ENCODE measurements around the gene GALNTL6. TPM values are rescaled to one million over a fixed set of nuclear protein-coding genes. Genes with fewer than 3 reads are reported as not detected.

The GALNTL6 gene
- total and polyA plus RNA-seq, 2 experiments from 2014 or later, result 0.38 to 0.40 TPM

- TF ChIP-seq, protein P1, sequence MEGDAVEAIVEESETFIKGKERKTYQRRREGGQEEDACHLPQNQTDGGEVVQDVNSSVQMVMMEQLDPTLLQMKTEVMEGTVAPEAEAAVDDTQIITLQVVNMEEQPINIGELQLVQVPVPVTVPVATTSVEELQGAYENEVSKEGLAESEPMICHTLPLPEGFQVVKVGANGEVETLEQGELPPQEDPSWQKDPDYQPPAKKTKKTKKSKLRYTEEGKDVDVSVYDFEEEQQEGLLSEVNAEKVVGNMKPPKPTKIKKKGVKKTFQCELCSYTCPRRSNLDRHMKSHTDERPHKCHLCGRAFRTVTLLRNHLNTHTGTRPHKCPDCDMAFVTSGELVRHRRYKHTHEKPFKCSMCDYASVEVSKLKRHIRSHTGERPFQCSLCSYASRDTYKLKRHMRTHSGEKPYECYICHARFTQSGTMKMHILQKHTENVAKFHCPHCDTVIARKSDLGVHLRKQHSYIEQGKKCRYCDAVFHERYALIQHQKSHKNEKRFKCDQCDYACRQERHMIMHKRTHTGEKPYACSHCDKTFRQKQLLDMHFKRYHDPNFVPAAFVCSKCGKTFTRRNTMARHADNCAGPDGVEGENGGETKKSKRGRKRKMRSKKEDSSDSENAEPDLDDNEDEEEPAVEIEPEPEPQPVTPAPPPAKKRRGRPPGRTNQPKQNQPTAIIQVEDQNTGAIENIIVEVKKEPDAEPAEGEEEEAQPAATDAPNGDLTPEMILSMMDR (conservative IDR thresholded peaks at IDR 0.05; ENCODE audit: low read depth in 2 of 2), result no peak
These were observed 1144.0 kb downstream of the GALNTL6 start (continued) for GRCh38 chr4:172957216-172957615.

GRCh38 chr4:172962564-172963353, 1149.6 kb downstream of the GALNTL6 start:
- no peaks in the 10 kb centered on the region; the same call in 2 of the 3 replicates for H3K4me1 Mint-ChIP-seq
- Histone ChIP-seq H3K9me2 (ENCODE audit: insufficient read depth) (no peaks in the 10 kb centered on the region), H3K27ac (ENCODE audit: low read depth) (no peak overlapping the region), H4K20me1 (replicated peaks; ENCODE audit: insufficient read depth) (no peaks in the 10 kb centered on the region), H3K36me3 (ENCODE audit: insufficient read depth) (no peaks in the 10 kb centered on the region), H3K4me1 (ENCODE audit: insufficient read depth) (no peaks in the 10 kb centered on the region), H3K79me2 (replicated peaks; ENCODE audit: insufficient read depth) (no peaks in the 10 kb centered on the region), H3F3A (replicated peaks; ENCODE audit: low read depth) (no peaks in the 10 kb centered on the region), H3K4me2 (no peak overlapping the region), H2AFZ (no peak overlapping the region; the same call in 1 of the 2 replicates), H3K4me3 (no peak overlapping the region), H3K27me3 (ENCODE audit: insufficient read depth) (no peaks in the 10 kb centered on the region)
- H3K36me3 Mint-ChIP-seq (ENCODE audit: low read depth), result no peaks in the 10 kb centered on the region
- DNase-seq (ENCODE audit: low spot score) (no peak), ATAC-seq (no peak)
- no peak overlapping the region for H3K27ac Mint-ChIP-seq
- H3K4me3 Mint-ChIP-seq, result no peak overlapping the region
- peaks cover 4% of the 10 kb centered on the region; the same call in 1 of the 3 replicates for H3K9me3 Mint-ChIP-seq
- H3K27me3 Mint-ChIP-seq (ENCODE audit: insufficient read depth, low read depth, poor library complexity), result peaks cover 6% of the 10 kb centered on the region
- no peak for TF ChIP-seq ETS1 (IDR thresholded peaks at IDR 0.05)
- TF ChIP-seq POLR2AphosphoS5 (IDR thresholded peaks at IDR 0.05; ENCODE audit: low read depth), result no peak
- TF ChIP-seq, protein P2, sequence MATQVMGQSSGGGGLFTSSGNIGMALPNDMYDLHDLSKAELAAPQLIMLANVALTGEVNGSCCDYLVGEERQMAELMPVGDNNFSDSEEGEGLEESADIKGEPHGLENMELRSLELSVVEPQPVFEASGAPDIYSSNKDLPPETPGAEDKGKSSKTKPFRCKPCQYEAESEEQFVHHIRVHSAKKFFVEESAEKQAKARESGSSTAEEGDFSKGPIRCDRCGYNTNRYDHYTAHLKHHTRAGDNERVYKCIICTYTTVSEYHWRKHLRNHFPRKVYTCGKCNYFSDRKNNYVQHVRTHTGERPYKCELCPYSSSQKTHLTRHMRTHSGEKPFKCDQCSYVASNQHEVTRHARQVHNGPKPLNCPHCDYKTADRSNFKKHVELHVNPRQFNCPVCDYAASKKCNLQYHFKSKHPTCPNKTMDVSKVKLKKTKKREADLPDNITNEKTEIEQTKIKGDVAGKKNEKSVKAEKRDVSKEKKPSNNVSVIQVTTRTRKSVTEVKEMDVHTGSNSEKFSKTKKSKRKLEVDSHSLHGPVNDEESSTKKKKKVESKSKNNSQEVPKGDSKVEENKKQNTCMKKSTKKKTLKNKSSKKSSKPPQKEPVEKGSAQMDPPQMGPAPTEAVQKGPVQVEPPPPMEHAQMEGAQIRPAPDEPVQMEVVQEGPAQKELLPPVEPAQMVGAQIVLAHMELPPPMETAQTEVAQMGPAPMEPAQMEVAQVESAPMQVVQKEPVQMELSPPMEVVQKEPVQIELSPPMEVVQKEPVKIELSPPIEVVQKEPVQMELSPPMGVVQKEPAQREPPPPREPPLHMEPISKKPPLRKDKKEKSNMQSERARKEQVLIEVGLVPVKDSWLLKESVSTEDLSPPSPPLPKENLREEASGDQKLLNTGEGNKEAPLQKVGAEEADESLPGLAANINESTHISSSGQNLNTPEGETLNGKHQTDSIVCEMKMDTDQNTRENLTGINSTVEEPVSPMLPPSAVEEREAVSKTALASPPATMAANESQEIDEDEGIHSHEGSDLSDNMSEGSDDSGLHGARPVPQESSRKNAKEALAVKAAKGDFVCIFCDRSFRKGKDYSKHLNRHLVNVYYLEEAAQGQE (IDR thresholded peaks at IDR 0.05; ENCODE audit: unreplicated experiment), result no peak
- TF ChIP-seq, protein P3, sequence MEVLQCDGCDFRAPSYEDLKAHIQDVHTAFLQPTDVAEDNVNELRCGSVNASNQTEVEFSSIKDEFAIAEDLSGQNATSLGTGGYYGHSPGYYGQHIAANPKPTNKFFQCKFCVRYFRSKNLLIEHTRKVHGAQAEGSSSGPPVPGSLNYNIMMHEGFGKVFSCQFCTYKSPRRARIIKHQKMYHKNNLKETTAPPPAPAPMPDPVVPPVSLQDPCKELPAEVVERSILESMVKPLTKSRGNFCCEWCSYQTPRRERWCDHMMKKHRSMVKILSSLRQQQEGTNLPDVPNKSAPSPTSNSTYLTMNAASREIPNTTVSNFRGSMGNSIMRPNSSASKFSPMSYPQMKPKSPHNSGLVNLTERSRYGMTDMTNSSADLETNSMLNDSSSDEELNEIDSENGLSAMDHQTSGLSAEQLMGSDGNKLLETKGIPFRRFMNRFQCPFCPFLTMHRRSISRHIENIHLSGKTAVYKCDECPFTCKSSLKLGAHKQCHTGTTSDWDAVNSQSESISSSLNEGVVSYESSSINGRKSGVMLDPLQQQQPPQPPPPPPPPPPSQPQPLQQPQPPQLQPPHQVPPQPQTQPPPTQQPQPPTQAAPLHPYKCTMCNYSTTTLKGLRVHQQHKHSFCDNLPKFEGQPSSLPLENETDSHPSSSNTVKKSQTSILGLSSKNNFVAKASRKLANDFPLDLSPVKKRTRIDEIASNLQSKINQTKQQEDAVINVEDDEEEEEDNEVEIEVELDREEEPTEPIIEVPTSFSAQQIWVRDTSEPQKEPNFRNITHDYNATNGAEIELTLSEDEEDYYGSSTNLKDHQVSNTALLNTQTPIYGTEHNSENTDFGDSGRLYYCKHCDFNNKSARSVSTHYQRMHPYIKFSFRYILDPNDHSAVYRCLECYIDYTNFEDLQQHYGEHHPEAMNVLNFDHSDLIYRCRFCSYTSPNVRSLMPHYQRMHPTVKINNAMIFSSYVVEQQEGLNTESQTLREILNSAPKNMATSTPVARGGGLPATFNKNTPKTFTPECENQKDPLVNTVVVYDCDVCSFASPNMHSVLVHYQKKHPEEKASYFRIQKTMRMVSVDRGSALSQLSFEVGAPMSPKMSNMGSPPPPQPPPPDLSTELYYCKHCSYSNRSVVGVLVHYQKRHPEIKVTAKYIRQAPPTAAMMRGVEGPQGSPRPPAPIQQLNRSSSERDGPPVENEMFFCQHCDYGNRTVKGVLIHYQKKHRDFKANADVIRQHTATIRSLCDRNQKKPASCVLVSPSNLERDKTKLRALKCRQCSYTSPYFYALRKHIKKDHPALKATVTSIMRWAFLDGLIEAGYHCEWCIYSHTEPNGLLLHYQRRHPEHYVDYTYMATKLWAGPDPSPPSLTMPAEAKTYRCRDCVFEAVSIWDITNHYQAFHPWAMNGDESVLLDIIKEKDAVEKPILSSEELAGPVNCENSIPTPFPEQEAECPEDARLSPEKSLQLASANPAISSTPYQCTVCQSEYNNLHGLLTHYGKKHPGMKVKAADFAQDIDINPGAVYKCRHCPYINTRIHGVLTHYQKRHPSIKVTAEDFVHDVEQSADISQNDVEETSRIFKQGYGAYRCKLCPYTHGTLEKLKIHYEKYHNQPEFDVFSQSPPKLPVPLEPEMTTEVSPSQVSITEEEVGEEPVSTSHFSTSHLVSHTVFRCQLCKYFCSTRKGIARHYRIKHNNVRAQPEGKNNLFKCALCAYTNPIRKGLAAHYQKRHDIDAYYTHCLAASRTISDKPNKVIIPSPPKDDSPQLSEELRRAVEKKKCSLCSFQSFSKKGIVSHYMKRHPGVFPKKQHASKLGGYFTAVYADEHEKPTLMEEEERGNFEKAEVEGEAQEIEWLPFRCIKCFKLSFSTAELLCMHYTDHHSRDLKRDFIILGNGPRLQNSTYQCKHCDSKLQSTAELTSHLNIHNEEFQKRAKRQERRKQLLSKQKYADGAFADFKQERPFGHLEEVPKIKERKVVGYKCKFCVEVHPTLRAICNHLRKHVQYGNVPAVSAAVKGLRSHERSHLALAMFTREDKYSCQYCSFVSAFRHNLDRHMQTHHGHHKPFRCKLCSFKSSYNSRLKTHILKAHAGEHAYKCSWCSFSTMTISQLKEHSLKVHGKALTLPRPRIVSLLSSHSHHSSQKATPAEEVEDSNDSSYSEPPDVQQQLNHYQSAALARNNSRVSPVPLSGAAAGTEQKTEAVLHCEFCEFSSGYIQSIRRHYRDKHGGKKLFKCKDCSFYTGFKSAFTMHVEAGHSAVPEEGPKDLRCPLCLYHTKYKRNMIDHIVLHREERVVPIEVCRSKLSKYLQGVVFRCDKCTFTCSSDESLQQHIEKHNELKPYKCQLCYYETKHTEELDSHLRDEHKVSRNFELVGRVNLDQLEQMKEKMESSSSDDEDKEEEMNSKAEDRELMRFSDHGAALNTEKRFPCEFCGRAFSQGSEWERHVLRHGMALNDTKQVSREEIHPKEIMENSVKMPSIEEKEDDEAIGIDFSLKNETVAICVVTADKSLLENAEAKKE (CRISPR knock-in tag; IDR thresholded peaks at IDR 0.05), result no peak
- no peak for TF ChIP-seq CREB1 (CRISPR knock-in tag; IDR thresholded peaks at IDR 0.05; ENCODE audit: low read depth)
- no peak for TF ChIP-seq ZNF114 (CRISPR knock-in tag; IDR thresholded peaks at IDR 0.05)
- no peak for TF ChIP-seq JUNB (IDR thresholded peaks at IDR 0.05; ENCODE audit: unreplicated experiment)
- TF ChIP-seq NANOG (IDR thresholded peaks at IDR 0.05; ENCODE audit: borderline replicate concordance), result no peak
- no peak for TF ChIP-seq ZNF331 (CRISPR knock-in tag; IDR thresholded peaks at IDR 0.05; ENCODE audit: low read depth)
